Femur (tissue), 1 donor: ENCODE measurements around the gene PEAK1.

Experiments
- DNase-seq: peaks from one replicate; pipeline ENCODE4 v3.0.0-alpha.2; 2017

PEAK1 gene

GRCh38 chr15:77076323-77076915 lies 343.5 kb downstream of the PEAK1 start:
- no peak for DNase-seq

- DNase-seq: no peak
These were observed 344.4 kb downstream of the PEAK1 start for GRCh38 chr15:77075528-77075927.

- DNase-seq: no peak
These were observed 345.6 kb downstream of the PEAK1 start for GRCh38 chr15:77074350-77074749.

- no peak for DNase-seq
These were observed 348.3 kb downstream of the PEAK1 start for GRCh38 chr15:77071305-77072223.

- DNase-seq: peak; percentile 97
These were observed 349.2 kb downstream of the PEAK1 start, which contains the start of gene TSPAN3 for GRCh38 chr15:77070495-77071304. TSS of gene TSPAN3 (minus strand) at chr15:77071109. CDS start at chr15:77070954, 155 bp downstream.

- no peak for DNase-seq
These were observed 349.8 kb downstream of the PEAK1 start for GRCh38 chr15:77070180-77070494.

GRCh38 chr15:77069521-77070121 lies 350.3 kb downstream of the PEAK1 start:
- DNase-seq: peak; percentile 39

GRCh38 chr15:77068633-77069032 lies 351.3 kb downstream of the PEAK1 start:
- no peak for DNase-seq

GRCh38 chr15:77067691-77068367 lies 352.1 kb downstream of the PEAK1 start:
- DNase-seq: no peak

- no peak for DNase-seq
These were observed 352.8 kb downstream of the PEAK1 start for GRCh38 chr15:77066971-77067690.

GRCh38 chr15:77064539-77065308 lies 355.2 kb downstream of the PEAK1 start:
- DNase-seq: no peak

GRCh38 chr15:77064063-77064462 lies 355.8 kb downstream of the PEAK1 start:
- no peak for DNase-seq

- no peak for DNase-seq
These were observed 356.7 kb downstream of the PEAK1 start for GRCh38 chr15:77063249-77063648.

GRCh38 chr15:77060546-77060945 lies 359.4 kb downstream of the PEAK1 start:
- no peak for DNase-seq

- DNase-seq: peak; percentile 57
These were observed 360.0 kb downstream of the PEAK1 start for GRCh38 chr15:77059786-77060361.

GRCh38 chr15:77058468-77058867 lies 361.4 kb downstream of the PEAK1 start:
- no peak for DNase-seq

- no peak for DNase-seq
These were observed 362.2 kb downstream of the PEAK1 start for GRCh38 chr15:77057685-77058084.

GRCh38 chr15:77057072-77057471 lies 362.8 kb downstream of the PEAK1 start:
- no peak for DNase-seq

- no peak for DNase-seq
These were observed 366.2 kb downstream of the PEAK1 start for GRCh38 chr15:77053709-77054108.

GRCh38 chr15:77052556-77052955 lies 367.3 kb downstream of the PEAK1 start:
- no peak for DNase-seq
